ENCODE measurements around the gene DAP.

- TF ChIP-seq CTCF (IDR thresholded peaks at IDR 0.05 in 8 of 11, conservative IDR thresholded peaks at IDR 0.05 in 3 of 11) (no peak), POLR2A (IDR thresholded peaks at IDR 0.05) (no peak), POLR2AphosphoS5 (IDR thresholded peaks at IDR 0.05) (no peak)
Observed at GRCh38 chr5:10639846-10640368, 121.1 kb downstream of the DAP start.

All from spleen (tissue), 7 donors.